ENCODE data around the gene ANKRD39.

The ANKRD39 gene

DNA sequence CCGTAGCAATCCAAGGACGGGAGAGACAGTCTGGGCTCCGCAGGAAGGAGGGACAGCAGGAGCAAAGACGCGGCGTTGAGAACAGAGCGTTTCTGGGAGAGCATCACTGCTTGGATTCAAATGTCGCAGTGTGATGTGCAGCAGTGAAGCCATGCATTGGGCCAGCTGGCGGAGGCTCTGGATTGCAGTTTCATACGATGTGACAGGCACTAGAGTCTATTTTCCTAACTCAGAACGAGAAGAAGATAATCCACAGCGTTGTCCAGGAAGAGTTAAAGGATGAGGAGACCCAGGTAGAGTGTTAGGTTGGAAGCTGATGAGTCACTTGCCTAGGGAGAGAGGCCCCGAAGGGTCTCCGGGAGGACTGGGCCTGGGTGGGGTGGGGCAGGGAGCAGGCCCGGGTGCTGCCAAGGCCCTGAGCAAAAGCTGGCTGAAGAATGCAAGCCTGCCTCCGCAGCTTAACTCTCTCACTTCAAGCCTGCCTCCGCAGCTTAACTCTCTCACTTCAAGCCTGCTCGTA lies 29.7 kb upstream of the ANKRD39 start:
- no peak for DNase-seq

DNA sequence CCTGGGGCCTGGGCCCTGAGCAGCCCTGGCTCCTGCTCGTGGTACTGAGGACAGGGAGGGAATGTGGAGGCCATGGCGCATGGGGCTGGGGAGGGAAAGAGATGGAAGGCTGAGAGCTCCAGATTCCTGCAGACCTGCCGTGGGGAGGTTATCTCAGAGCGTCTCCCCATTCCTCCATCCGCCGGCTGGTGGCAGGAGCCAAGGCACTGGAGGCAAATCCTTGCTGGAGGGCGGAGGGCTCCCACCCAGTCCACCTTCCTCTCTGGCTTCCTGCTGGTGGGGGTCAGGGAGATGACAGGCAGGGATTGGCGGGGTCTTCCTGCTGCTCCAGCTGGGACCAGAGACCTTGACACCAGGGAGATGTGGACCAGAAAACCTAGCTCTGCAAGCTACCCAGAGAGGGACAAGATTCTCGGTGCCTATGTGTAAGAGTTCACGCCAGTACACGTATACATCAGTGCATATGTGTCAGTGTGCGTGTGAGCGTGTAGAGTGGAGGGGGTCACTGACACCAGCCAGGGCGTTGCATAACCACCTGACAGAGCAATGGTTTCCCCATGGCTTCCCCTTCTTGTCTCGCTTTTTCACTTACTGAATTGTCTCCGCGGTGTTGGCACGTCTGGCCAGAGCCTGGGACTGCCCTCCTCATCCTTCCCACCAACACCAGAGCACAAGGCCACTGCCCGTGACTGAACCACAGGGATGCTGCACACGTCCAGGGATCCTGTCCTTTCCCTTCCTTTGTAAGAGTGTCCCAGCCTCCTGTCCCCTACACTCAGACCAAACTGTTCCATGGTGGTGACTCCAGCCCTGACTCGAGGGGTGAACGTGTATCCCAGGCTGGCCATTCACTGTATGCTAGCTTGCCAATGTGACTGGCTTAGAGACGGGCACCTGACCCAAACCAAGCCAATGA lies 27.9 kb upstream of the ANKRD39 start:
- DNase-seq: peak; percentile 77

DNA sequence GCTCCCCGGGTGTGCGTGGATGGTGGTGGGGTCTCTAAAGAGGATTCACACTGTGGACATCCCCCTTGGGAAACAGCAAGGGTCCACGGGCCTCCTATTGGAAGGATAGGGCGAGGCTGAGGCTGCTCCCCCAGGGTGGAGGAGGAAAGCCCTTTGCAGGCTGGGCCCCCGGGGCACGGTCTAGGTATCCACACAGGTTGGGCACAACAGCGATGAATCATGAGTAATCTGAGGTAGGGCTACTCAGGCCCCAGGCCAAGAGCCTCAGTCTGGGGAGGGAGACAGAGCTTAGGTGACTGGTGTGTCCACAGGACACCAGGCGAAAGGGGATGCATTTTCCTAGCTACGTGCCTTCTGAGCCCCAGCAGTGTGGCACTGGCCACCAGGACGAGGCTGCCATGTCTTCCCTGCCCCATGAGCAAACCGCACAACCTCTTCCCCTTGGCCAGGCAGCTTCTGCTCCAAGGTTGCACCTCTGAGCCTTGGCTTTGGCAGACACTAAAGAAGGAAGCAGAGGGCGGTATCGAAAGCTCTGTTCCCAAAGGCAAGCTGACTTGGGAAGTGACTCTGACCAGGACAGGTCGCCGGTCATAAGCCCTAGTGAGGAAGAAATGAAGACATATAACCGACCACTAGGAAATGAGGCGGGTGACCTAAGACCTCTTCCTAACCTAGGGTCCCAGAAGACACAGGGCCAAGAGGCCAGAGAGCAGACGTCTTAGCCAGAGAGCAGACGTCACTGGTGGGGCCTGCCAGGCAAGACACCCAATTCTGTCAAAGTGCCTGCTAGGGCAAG lies 26.7 kb upstream of the ANKRD39 start:
- peak; percentile 59 for DNase-seq

DNA sequence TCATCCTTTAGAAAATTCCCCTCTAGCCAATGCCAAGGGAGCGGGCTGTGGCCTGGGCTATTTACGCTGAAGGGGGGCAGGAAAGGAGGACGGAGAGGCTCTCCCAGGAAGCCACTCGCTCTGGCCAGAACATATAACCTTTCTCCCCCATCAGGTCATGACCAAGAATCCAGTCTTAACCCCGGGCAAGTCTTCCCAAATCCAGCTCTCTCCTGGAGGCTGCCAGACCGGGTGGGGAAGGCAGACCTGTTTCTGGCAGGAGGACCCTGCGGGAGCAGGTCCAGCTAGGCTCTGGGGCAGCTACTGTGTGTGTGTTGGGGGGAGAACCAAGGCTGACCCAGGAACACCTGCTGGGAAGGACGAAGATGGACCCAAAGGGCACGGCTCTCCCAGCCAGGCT lies 25.5 kb upstream of the ANKRD39 start:
- DNase-seq: no peak

DNA sequence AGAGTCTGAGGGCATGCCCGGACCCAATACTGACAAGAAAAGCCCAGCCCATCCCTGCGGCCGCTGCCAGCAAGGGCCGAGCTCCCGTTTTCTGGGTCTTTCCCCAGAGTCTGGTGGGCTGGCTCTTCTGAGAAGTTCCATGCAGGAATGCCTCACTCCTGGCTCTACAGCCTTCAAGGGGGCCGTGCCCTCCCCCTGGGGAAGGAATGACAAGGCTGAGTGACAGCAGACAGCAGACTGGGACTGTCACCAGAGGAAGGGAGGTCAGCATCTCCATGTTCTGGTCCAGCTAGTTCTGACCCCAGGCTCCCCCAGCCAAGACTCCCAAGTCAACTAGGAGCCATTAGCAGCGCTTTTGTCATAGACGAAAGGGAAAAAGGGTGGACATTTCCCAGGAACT lies 25.1 kb upstream of the ANKRD39 start:
- no peak for DNase-seq

DNA sequence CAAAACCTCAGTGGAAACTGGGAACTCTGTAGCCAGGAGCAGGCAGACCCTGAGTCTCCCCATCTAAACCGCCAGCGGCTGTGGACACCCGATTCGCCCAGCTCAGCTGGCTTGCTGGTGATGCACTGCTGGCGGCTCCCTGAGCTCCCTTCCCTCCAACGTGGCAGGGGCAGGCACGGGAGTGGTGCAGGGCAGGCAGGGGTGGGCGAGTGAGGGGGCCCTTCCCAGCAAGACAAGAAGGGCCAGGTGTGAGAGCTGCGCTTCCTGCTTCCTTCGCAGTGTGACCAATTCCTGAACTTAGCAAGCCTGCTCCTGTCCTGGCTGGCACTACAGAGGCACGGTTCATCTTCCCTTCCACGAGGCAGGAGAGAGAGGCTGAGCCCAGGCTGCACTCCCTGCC lies 24.4 kb upstream of the ANKRD39 start:
- no peak for DNase-seq

DNA sequence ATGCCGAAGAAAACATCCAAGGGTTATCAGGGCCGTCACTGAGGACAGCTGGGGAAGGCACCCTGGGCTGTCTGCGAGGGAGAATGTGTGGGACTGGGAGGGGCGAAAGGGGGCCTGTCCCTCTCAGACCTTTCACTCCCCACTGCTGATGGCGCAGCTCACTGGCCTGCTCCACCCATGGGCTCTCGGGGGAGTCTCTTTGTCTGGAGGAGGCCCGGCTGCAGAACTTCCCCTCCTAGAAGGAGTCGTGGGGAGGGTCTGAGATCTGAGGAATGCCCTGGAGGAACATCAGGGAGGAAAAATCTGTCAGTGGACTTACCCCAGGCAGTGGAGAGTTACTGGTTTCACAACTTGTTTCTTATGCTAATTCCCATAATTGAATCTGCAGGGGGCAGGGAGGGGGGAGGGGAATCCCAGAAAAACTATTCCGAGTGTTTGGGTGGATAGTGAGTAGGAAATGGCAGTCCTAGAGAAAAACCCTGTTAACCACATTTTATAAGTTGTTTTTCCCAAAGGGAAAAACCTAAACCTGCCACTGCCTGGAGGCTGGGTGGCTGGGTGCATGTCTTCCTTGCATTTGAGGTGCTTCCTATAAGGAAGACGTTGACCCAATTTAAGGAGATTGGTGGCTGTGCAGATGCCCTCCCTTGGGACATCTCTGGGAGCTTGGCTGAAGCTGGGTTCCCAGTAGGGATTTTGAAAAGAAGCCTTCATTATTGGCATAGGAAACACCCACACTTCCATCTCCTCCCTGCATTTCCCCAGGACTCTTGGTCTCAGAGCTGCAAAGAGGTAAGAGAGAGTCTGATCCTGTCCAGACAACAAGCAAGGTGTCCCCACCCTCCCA lies 23.8 kb upstream of the ANKRD39 start:
- no peak for DNase-seq

DNA sequence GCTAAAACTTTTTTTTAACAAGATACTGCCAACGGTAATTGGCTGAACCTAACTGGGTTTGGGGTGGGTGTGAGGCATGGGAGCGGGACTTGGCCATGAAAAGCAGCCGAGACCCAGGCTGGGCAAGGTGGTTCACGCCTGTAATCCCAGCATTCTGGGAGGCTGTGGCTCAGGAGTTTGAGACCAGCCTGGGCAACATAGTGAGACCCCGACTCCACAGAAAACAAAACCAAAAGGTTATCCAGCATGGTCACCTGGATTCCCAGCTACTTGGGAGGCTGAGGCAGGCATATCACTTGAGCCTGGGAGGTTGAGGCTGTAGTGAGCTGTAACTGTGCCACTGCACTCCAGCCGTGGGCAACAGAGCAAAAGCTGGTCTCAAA lies 23.1 kb upstream of the ANKRD39 start:
- DNase-seq: no peak

DNA sequence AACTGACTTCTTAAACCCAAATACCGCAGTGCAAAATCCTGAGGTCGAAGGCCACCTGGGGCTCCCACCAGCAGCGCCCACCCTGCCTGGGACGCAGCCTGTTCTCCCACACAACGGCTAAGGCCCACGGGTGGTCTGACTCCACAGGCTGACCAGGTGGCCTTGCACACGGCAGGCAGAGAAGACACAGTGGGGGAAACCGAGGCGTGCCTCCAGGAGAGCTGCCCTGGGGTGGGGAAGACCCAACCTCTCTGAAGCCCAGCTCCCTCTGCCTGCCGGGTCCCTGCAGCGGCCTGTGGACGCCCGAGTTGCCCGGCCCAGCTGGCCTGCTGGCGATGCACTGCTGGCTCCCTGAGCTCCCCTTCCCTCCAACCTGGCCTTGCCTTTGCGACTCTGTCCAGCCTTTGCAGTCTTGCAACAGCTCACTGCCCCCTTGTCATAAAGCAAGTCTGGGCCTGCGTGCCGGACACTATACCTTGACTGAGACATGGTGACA lies 21.8 kb upstream of the ANKRD39 start:
- DNase-seq: no peak

DNA sequence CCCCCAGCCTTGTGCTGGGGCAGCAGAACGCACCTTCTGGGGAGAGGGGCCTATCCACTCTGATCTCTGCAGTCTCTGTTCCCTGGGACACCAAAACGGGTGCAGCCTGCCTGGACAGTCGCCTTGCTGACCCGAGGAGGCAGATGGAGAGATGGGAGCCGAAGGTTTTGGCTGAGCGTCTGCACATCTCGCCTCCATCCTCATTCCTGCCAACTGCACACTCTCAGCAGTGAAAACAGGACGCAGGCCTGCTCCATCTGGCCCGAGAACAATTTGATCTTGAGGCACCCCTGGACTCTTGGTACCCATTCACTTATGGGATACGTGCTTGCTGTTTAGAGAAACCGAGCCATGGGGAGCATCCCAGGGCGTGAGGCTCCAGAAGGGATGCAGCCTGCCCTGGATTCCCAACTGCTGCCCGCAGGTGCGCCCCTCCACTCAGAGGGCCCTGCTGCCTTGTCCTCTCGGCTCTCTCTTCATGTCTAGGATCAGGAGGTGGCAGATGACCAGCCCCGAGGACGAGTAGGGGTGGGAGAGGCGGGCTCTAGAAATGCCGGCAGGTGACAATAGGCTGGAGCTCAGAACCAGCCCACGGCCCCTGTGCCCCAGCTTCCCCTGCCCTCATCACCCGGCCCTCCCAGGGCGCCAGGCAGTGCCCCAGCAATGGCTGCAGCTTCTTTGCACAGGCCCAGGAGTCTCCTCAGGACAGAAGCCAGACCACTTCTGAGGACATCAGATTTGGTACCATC lies 21.2 kb upstream of the ANKRD39 start:
- DNase-seq: no peak

DNA sequence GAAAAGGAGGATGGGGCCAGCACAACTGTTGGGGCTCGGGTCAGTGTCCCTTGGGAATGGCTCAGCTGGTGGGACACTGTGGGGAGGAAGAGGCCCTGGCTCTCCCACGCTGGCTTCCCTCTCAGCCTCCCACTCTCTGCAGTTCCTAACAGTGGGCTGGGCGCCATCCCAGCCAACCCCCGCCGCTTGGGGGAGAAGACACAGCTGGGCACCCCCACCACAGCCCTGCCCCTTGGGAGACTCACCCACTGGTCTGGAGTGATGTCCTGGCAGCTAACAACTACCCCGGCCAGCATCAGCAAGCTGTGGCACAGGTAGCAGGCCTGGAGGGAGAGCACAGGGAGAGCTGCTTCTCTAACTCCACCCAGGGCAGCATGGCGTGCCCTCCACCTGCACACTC lies 20.4 kb upstream of the ANKRD39 start:
- no peak for DNase-seq

DNA sequence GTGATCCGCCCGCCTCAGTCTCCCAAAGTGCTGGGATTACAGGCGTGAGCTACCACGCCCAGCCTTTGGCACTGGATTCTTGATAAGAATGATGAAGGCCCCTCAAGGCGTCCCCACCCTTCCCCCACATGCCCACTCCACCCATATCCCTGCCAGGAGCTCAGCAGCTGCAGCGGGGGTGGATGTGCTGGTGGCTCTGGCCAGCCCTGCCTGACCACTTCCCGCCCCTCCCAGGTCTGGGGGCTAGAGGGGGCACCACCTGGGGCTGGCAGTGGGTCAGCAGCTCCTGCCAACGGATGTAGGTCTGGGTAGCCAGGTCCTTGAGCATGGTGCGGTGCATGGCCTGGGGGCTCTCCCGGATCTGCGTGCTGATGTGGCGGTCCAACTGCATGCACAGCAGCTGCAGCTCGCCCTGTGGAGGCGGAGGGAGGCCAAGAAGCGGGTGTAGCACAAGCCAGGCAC lies 19.8 kb upstream of the ANKRD39 start:
- no peak for DNase-seq

DNA sequence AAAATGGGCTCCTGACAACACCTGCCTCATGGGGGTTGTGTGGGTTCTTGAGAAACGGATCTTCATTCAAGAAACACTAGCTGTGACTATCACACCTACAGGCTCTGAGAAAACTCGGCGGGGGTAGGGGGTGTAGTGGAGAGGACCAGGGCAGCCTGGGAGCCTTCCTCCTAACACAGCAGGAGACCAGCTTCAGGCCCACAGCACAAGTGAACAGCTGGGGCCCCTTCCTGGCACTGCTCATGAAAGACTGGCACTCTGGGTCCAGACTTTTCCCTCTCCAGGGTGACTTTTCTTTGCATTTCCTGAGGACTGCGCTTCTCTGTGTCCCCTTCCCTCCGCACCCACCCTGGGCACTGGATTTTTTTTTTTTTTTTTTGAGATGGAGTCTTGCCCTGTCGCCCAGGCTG lies 19.2 kb upstream of the ANKRD39 start:
- DNase-seq: no peak

DNA sequence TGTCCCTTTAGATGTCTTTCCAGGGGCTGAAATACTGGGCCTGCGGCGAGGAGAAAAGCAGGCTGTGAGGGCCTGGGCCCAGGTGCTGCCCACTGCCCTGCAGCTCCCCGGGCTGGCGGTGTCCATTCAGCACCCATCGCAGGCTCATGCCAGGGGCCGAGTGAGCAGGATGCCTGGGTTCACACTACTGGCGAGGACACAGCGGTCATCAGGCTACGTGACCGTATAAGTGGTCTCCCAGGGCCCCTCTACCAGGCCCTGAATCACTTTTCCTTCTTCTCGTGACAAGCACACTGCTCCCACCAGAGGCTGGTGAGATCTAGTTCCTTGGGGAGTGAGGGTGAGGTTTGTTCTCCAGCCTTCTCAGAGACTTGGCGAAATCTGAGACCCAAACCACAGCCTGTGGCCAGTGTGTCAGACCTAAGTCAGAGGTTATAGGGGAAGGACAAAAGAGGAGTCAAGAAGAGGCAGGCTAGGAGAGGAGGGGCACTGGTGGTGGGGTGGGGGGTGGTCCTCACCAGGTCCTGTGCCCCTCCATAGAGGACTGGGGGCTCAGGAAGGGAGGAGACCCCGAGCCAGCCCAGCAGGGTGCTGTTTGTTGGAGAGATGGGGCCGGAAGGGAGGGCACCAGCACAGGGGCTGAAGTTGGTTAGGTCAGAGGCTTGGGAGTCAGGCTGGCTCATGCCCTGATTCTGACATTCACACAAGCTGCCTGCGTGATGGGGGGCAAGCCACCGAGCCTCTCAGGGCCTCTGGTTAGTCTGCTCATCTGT lies 18.6 kb upstream of the ANKRD39 start:
- no peak for DNase-seq

DNA sequence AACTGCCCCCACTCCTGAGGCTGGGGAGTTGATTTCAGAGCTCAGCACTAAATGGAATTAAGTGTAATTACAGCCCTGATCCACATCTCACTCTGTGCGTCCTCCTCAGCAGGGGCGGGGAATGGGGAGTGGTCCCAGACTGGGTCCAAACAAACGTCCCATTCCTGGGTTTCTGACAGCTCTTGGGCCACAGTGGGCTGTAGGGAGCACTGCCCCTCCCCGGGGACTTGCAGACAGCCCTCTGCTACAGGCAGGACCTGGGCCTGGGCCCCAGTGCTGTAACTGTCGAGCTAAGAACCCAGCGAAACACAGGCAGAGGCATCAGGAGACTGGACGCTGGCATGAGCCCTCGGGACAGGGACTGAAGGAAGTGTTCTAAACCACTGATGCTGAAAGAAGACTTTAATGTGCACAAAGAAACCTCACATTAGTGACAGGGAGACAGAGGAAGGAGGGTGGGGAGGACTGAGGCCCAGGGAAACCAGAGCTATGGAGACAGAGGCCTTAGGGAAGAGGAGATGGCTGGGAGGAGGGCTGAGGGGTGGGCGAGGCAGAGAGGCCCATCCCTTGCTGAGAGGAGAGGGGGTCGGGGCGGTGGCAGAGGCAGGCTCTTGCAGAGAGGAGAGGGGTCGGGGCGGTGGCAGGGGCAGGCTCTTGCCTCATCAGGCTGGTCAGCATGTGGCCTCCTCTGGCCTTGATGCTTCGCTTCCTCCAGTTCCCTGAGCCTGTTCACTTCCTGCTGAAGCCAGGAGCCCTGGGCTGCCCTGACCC lies 17.9 kb upstream of the ANKRD39 start:
- no peak for DNase-seq

DNA sequence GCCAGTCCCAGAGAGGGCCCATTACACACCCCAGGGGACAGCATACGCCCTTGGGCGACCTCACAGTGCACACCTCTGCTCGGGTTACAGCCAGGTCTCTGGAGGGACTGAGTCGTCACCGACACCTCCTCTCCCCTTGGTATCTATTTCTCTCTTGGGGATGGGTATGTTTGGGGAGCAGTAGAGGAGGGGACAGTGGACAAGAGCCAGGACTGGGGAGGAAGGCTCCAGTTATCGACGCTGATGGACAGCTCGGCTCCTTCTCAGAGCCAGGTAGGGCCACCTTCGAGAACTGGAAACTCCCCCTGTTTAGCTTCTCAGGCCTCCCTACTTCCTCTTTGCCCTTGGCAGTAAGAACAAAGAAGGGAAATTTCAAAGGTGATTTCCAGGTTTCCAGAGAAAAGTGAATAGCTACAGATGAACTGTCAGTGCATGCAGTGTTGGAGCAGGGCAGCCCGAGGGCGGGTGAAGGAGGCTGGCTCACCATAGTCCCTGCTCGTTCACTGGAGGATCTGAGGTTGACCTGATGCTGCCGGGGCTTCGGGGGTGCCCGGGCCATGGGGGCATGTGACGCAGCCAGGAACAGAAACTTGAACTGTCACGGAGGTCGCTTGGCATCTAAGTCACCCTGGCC lies 16.5 kb upstream of the ANKRD39 start:
- DNase-seq: peak; percentile 22

DNA sequence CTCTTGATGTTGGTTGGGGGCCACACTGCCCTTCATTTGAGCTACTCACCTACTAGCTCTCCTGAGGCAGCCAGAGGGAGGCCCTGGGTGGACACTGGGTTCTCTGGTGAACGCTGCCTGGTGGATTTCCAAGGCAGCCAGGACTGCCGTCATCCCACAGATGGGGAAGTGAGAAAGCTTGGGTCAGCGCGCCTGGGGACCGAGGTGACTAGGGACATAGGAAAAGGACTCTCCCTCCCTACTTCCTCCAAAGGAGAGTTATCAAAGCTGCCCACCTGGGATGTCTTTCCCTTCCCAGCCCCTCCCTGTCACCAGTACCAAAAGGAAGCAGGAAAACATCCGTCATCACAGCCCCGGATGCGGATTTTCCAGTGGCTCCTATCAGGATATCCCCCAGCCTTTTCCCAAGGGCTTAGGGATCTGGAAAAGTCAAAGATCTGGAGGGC lies 15.9 kb upstream of the ANKRD39 start:
- DNase-seq: peak; percentile 84

DNA sequence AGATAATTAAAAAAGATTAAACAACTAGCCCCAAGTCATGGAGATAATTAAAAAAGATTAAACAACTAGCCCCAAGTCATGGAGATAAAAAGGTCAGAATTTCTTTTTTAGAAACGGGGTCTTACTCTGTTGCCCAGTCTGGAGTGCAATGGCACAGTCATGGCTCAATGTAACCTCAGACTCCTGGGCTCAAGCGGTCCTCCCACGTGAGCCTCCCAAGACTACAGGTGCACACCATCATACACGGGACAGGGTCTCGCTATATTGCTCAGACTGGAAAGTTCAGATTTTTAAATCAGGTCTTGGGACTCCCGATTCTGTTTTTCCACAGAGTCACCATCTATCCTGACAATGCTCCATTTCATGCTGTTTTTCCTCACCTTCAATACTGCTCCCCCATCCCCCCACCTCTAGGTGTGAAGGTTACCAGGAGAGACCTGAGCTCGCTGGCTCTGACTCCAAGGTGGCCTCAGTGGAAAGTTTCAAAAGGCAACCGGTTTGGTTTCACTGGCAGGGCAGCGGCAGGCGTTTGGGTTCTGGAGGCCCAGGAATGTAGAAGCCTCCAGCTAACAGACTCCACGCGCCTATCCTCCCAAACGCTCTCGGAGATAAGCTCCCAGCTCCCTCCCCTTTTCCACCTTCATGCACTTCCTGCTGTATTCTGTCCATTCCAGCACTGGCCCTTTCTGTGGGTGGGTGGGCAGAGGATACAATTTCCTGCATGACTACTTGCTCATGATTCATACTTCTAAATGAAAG lies 15.0 kb upstream of the ANKRD39 start:
- DNase-seq: no peak

Measured in inflammatory macrophage treated with lipopolysaccharide for 4 hours (primary cell).